Sigmoid colon (tissue), 7 donors: ENCODE data around the gene SSTR5. TPM values are rescaled to one million over a fixed set of nuclear protein-coding genes. Genes with fewer than 3 reads are reported as not detected.

Experiments
- DNase-seq: peaks from one replicate; pipeline ENCODE4 v3.0.0-alpha.2; 2019
- H3K27ac ChIP-seq, 4 donors: fragments of 200-600 bp; sonication (generic); one replicate each; pipeline ENCODE4 v1.5.1; 2016 to 2019; ENCODE audit warnings: mild to moderate bottlenecking in 1 of 4
- H3K27me3 ChIP-seq, 3 donors: fragments of 200-600 bp; sonication (generic); one replicate each; pipeline ENCODE4 v1.5.1; 2019; ENCODE audit warnings: mild to moderate bottlenecking in 1 of 3
- H3K36me3 ChIP-seq, 4 donors: fragments of 200-600 bp; sonication (generic); one replicate each; pipeline ENCODE4 v1.5.1; 2016 to 2019
- H3K4me1 ChIP-seq, 4 donors: fragments of 200-600 bp; sonication (generic); one replicate each; pipeline ENCODE4 v1.5.1; 2017 to 2019
- H3K4me3 ChIP-seq, 4 donors: fragments of 200-600 bp; sonication (generic); one replicate each; pipeline ENCODE4 v1.5.1; 2017 to 2019; ENCODE audit warnings: mild to moderate bottlenecking in 2 of 4, moderate library complexity in 1 of 4
- H3K9me3 ChIP-seq, 4 donors: fragments of 200-600 bp in 3 of 4; sonication (generic) in 3 of 4; one replicate each; pipeline versions ENCODE4 v1.5.1 to v1.6.1; 2013 to 2019
- CTCF ChIP-seq, 4 experiments: fragments of 450-650 bp in 3 of 4; fragments of 200-600 bp in 1 of 4; IDR thresholded peaks; one replicate each; pipeline ENCODE4 v1.5.1; 2016 to 2019; ENCODE audit warnings: antibody characterized with exemption in 4 of 4, mild to moderate bottlenecking in 3 of 4, moderate library complexity in 2 of 4
- EP300 ChIP-seq, 4 donors: sonication (generic); formaldehyde crosslinking; IDR thresholded peaks; one replicate each; pipeline ENCODE4 v1.6.1; 2017; ENCODE audit warnings: antibody characterized with exemption in 4 of 4
- POLR2A ChIP-seq, 2 donors: fragments of 450-650 bp; IDR thresholded peaks; one replicate each; pipeline ENCODE4 v1.6.1; 2016; ENCODE audit warnings: antibody characterized with exemption in 2 of 2, mild to moderate bottlenecking in 2 of 2, moderate library complexity in 2 of 2
- POLR2AphosphoS5 ChIP-seq, 4 donors: sonication (generic); formaldehyde crosslinking; IDR thresholded peaks; one replicate each; pipeline ENCODE4 v1.6.1; 2017; ENCODE audit warnings: antibody characterized with exemption in 4 of 4
- whole genome bisulfite sequencing, 2 donors: extraction: QIAGEN DNeasy Blood & Tissue Kit; methylation state at CpG; one replicate each; pipeline ENCODE4 v1.1.7; 2013; 5-methylcytosine and 5-hydroxymethylcytosine counted together
- intact Hi-C: fragments of 100-400 bp; cut with DNase I; formaldehyde crosslinking; loops from one replicate; pipeline ENCODE4 v1.15.1; 2023
- polyA plus RNA-seq, 3 donors: library from polyadenylated mRNA; stranded (reverse); fragments of 200-250 nt; gene quantifications; one replicate each; pipeline ENCODE4 v1.2.3, GENCODE V29; 2013
- total RNA-seq, 4 donors: library from RNA; depleted of rRNA; stranded (reverse); fragments of >200 nt; gene quantifications; one replicate each; pipeline ENCODE4 v1.1.0, GENCODE V29; 2016
- donor health status: healthy with polysubstance abuse.
- donor health status: Bipolar disorder and iron deficiency.
- donor health status: healthy.

Gene SSTR5
- total and polyA plus RNA-seq, 7 donors = 0.04 TPM; not detected in 6

DNA sequence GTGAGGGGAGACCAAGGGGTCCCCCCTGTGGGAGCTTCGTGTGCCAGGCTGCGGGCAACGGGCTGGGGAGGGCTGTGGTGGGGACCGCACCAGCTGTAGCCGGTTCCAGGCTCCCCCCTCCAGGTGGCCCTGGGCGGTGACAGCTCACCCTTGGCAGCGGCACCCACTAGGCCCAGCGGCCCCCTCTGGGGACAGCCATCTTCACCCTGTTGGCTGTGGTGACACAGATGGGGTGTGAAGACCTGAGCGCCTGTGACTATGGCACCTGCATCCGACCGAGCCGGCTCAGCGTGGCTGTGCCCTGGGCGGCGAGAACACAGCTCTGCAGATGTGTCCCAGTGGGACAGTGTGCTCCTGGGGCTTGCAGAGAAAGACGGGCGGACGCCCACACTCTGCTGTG is 24.6 kb downstream of the SSTR5 start:
- TF ChIP-seq EP300 (IDR thresholded peaks at IDR 0.05) = no peak
- TF ChIP-seq POLR2AphosphoS5 (IDR thresholded peaks at IDR 0.05) = no peak
- no peak for TF ChIP-seq CTCF (IDR thresholded peaks at IDR 0.05)
- TF ChIP-seq POLR2A (IDR thresholded peaks at IDR 0.05) = no peak
- intact Hi-C loops = no loop called here
- Histone ChIP-seq H3K27me3 (peaks cover 13 to 61% (median 44%) of the 10 kb centered on the region in 3 donors), H3K4me1 (no peaks in the 10 kb centered on the region), H3K27ac (no peak overlapping the region), H3K9me3 (no peaks in the 10 kb centered on the region), H3K4me3 (no peak overlapping the region), H3K36me3 (no peaks in the 10 kb centered on the region)
- no peak for DNase-seq
- WGBS, 2 donors = 46 to 74% methylated on average over 18 of the region's 18 CpGs

DNA sequence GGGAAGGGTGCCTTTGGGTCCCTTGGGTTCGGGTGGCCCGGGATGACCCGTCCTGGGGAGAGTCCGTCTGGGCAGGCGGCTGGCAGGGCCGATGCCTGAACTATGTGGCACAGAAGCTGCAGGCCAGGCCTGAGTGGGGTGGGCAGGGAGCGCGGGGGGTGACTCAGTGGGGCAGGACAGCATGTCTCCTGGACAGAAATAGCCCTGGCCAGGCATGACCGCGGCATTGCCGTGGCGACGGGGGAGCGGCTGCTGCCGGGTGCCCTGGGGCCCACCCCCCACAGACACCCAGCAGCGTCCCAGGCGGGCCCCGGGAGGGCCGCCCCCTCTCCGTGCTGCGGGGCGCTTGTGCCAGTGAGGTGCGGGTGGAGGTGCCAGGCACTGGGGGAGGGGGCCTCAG is 25.3 kb downstream of the SSTR5 start:
- TF ChIP-seq CTCF (IDR thresholded peaks at IDR 0.05) (no peak), EP300 (IDR thresholded peaks at IDR 0.05) (no peak), POLR2AphosphoS5 (IDR thresholded peaks at IDR 0.05) (peak in 1 of 4 donors; percentile 18)
- Histone ChIP-seq H3K4me3 (no peak overlapping the region), H3K36me3 (no peaks in the 10 kb centered on the region)

DNA sequence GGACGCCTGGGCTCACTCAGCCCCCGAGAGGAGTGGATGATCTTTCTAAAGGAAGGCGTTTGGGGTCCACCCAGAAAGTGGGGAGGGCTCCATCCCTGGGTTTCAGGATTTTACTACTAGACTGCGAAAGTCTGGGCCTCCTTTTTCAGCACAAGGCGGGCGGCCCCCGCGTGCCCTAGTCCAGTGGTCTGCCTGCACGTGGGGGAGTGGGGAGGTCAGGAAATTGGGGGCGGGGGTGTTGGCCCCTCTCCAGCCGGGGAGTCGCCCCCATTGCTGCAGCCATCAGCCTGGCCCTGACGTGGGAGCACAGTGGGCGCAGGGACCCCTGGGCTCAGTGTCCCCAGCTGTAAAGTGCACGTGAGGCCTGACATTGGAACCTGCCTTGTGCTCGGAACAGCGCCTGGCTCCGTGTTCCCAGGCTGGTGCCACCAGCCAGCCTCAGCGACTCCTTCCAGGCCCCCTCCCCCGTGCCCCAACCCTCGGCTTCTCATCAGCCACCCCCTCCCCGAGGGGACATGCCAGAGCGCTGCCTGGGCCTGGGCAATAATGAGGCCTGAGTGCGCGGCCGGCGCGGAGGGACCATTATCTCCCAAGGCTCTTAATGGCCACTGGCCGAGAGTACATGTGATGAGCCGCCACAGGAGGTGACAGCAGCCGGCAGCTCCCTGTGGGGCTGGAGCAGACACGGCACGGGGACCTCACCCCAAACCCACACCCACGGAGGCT is 25.9 kb downstream of the SSTR5 start:
- no peak overlapping the region for H3K4me3 ChIP-seq
- intact Hi-C loops = no loop called here
- H3K27ac ChIP-seq = no peak overlapping the region
- TF ChIP-seq CTCF (IDR thresholded peaks at IDR 0.05) = no peak
- TF ChIP-seq POLR2A (IDR thresholded peaks at IDR 0.05) = no peak
- TF ChIP-seq EP300 (IDR thresholded peaks at IDR 0.05) = no peak
- TF ChIP-seq POLR2AphosphoS5 (IDR thresholded peaks at IDR 0.05) = no peak
- peaks cover 21 to 70% (median 54%) of the 10 kb centered on the region in 3 donors for H3K27me3 ChIP-seq
- no peaks in the 10 kb centered on the region for H3K36me3 ChIP-seq
- H3K9me3 ChIP-seq = no peaks in the 10 kb centered on the region
- peaks cover 0 to 6% (median 6%) of the 10 kb centered on the region in 4 donors for H3K4me1 ChIP-seq
- WGBS, 2 donors = 42 to 50% methylated on average over 34 of the region's 34 CpGs
- DNase-seq = no peak

More for the DNA sequence above, 25.3 kb downstream of the SSTR5 start:
- no peak overlapping the region for H3K27ac ChIP-seq
- H3K27me3 ChIP-seq = peaks cover 16 to 64% (median 48%) of the 10 kb centered on the region in 3 donors
- no peaks in the 10 kb centered on the region for H3K9me3 ChIP-seq
- no peak for DNase-seq
- H3K4me1 ChIP-seq = peaks cover 0 to under 1% (median under 1%) of the 10 kb centered on the region in 4 donors
- 68 to 78% methylated on average over 23 of the region's 23 CpGs for WGBS, 2 donors
- intact Hi-C loops = no loop called here

DNA sequence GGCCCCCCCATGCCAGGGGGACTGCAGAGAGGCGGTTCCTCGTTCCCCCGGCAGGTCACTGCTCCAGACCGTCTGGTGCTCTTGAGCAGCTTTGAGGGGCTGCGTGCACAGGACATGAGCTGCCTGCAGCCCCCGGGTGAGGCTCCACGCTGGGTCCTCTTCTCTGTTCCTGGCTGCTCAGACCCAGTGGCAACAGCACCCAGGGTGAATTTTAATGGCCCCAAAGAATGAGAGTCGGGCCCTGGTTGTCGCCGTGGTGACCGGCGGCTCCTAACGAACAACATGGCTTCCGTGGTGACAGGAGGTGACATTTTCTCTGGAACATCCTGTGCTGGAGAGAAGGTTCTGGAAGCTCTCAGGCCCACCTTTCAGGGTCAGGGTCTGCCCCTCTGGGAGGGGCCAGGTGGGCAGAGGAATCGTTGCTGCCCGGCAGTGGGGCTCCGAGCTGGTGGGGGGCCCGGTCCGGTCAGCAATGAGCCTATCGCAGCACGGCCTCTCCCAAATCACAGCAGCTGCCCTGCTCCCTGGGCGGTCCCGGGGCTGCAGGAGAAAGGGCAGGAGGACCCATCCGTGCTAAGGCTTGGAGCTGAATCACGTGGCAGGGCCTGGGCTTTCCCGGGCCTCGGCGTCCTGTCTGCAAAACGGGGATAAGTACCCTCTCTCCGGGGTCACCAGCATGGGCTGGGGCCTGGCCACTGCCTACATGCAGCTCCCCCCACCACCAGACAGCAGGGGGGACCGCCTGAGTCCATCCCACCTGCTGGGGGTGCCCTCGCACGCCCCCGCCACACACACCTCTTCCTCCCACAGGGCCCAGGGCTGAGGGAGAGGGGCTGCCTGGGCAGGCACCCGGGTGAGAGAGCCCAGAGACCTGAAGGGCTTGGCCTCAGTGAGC is 26.9 kb downstream of the SSTR5 start:
- intact Hi-C loops = no loop called here
- no peak for TF ChIP-seq EP300 (IDR thresholded peaks at IDR 0.05)
- TF ChIP-seq CTCF (IDR thresholded peaks at IDR 0.05) = no peak
- H3K4me3 ChIP-seq = no peak overlapping the region
- no peak for DNase-seq
- H3K27me3 ChIP-seq = peaks cover 23 to 78% (median 55%) of the 10 kb centered on the region in 3 donors
- 29 to 52% methylated on average over 35 of the region's 35 CpGs for WGBS, 2 donors
- no peak overlapping the region for H3K27ac ChIP-seq
- no peaks in the 10 kb centered on the region for H3K9me3 ChIP-seq
- no peaks in the 10 kb centered on the region for H3K36me3 ChIP-seq
- peaks cover 0 to 6% (median 6%) of the 10 kb centered on the region in 4 donors for H3K4me1 ChIP-seq
